ENCODE results near the gene C19orf33.
"Not testable (repeated sequence)": the region's sequence is repeated elsewhere in the genome, so short reads cannot be mapped to it uniquely, and the experiment has no call there.

Gene C19orf33

DNA sequence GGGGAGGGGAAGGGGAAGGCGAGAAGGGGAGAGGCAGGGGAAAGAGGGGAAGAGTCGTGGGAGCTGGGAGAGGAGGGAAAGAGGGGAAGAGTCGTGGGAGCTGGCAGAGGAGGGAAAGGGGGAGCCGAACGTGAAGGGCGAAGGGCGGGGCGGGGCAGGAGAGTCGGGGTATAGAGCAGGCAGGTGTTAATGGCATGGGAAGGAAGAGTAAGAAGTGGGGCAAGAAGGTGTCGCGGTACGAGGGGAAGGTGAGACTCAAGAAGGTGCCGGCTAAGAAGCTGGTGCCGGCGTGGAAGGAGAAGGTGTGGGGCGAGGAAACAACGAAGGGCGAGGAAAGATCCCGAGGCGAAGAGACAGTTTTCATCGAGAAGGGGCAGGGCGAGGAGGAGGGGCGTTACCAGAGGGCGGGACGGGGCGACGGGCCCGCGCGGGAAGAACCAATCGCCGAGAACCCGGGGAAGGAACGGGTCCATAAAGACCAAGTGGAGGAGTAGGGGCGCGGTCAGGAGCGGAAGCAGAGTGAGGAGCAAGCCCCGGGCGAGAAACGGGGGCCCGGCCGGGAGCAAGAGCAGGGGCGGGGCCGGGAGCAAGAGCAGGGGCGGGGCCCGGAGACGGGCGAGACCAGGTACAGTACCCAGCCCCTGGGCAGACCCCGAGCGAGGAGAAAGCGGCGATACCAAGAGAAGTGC, 32.0 kb downstream of the C19orf33 start:
- FAIRE-seq (no peak), DNase-seq (ENCODE audit: insufficient read length, low spot score) (peak; percentile 95)

GRCh38 chr19:38336638-38337359, 32.7 kb downstream of the C19orf33 start:
- peak; percentile 79 for DNase-seq (ENCODE audit: insufficient read length, low spot score)
- peak; percentile 95 for FAIRE-seq

GRCh38 chr19:38337360-38337653, 33.3 kb downstream of the C19orf33 start:
- DNase-seq (ENCODE audit: insufficient read length, low spot score) (no peak), FAIRE-seq (no peak)

DNA sequence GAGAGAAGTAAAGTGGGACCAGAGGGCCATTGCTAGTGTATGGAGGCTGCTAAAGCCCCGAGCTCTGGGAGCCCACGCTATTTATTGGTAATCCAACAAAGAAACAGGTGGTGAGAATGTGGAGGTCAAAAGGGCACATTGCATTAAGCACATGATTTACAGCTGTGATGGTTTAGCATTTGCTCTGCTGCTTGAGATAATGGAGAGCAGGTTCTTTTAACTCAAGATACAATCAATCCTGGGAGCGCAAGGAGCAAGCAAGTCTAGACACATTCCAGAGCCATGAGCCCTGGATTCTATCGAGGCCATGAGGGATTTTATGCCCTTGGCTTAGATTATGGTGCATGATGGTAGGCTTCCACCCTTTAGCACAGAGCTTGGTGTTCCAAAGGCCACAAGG, 35.0 kb downstream of the C19orf33 start:
- not testable (repeated sequence) for DNase-seq (ENCODE audit: insufficient read length, low spot score); FAIRE-seq

DNA sequence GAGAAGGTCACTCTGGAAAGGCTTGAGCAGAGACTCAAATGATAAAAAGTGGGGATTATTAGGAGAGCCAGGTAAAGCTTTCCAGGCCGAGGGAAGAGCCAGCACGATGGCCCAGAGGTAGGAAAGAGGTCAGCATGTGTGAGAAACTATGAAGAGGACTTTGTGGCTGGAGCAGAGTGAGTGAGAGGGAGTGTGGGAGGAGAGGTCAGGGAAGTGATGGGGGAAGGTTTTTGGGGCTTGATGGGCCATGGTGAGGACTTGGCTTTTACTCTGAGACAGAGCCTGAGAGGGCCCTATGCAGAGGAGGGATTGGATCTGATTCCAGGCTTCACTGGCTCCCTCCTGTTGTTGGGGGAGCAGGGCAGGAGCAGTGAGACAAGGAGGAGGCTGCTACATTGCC, 36.9 kb downstream of the C19orf33 start:
- DNase-seq (ENCODE audit: insufficient read length, low spot score) = no peak
- no peak for FAIRE-seq

- FAIRE-seq (no peak), DNase-seq (ENCODE audit: insufficient read length, low spot score) (no peak)
These were observed 42.8 kb downstream of the C19orf33 start for GRCh38 chr19:38346837-38347236.

- FAIRE-seq (no peak), DNase-seq (ENCODE audit: insufficient read length, low spot score) (no peak)
These were observed 46.8 kb downstream of the C19orf33 start for GRCh38 chr19:38350883-38351282.

DNA sequence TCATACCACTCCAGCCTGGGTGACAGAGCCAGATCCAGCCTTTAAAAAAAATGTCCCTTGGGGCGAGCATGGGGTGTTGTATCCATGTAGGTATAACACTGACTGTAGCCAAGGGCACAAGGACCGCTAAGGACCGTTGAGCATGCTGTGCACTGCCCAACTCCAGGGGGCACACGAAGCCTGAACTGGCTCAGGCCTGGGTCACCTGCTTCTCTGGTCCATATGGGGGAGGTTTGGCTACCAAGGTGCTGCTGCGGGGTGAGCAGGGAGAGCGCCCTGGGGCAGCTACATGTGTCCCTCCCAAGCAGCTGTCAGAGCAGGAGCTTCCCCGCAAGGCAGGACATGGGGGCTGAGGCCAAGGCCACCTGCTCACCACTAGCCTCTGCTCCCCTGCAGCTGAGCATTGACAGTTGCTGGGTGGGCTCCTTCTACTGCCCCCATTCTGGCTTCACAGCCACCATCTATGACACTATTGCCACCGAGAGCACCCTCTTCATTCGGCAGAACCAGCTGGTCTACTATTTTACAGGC, 47.9 kb downstream of the C19orf33 start:
- DNase-seq (ENCODE audit: insufficient read length, low spot score) (no peak), FAIRE-seq (no peak)

- no peak for DNase-seq (ENCODE audit: insufficient read length, low spot score)
- no peak for FAIRE-seq
These were observed 48.6 kb downstream of the C19orf33 start for GRCh38 chr19:38352611-38353010.

Data from HTR-8/SVneo (cell line).